Urothelium cell line (cell line): ENCODE data around the gene FANCB.

Experiments used
- DNase-seq: peaks from one replicate; pipeline ENCODE4 v3.0.0; 2011; ENCODE audit warnings: low spot score, mixed read lengths
- FAIRE-seq: peaks from 2 replicates; lab custom pipeline; 2011; peaks lifted over from hg19 to GRCh38; lab: Jason Lieb, UNC

Gene FANCB

DNA sequence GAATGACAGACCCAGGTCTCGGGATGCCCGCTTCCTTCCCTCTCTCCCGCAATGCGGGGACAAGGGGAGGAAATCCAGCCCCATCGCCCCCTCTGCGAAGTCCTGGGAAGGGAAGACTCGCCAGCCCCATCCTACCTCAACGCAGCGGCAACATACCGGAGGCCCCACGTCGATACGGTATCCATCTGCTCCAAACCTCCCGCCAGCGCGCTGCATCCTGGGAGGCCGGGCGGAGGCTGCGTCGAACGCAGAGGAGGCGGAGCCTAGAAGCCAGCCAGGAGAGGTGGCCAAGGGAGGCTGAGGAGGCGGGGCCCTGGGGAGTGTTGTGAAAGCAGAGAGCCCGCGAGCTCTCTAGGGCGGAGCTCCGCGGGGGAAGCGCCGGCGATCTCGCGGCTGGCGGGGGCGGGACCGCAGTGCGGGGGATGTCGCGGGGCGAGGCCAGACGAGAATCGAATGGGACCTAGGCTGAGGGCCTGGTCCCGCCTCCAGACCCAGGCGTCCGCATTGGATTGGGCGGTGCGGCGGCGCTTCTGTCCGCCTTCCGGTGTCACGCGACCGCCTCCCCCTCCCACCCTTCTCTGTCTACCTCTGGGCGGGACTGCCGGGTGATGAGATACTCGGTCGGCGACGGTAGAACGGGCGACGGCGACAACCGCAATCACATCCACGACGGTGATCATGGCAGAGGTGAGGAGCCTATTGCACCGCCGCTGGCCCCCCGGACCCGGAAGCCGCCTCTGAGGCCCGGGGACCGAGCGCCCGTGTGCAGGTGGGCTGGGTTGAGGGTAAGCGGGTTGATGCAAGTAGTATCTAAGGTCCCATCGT lies at the start of gene FANCB, which contains the start of gene MOSPD2:
Gene FANCB, minus strand, starts transcription at position 219 of the 825 bp plus-strand sequence. CDS start 7,559 bp downstream, outside the sequence.
Gene MOSPD2, plus strand, starts transcription at position 571 of the 825 bp plus-strand sequence. Its CDS starts 108 bp downstream, at position 679.
- FAIRE-seq (no peak), DNase-seq (peak; percentile 79)

GRCh38 chrX:14922437-14922836 lies 49.6 kb upstream of the FANCB start:
- DNase-seq (no peak), FAIRE-seq (no peak)

DNA sequence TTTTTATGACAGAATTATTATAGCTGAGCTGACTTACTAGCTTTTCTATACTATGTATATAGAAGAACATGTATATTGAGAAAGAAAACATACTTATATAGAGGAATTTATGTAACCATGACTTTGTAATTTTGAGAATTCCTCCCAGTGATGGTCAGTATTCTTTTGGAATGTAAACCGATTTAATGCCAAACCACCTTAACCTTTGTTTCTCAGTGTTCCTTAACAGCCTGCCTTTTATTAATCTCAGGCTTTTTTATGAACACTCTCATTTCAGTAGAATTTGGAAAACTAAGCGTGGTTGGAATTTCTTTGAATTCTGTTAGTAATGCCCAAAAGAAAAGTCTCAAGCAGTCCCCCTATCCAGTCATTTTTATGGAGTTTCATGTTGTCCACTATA lies 47.3 kb upstream of the FANCB start:
- DNase-seq (no peak), FAIRE-seq (no peak)

DNA sequence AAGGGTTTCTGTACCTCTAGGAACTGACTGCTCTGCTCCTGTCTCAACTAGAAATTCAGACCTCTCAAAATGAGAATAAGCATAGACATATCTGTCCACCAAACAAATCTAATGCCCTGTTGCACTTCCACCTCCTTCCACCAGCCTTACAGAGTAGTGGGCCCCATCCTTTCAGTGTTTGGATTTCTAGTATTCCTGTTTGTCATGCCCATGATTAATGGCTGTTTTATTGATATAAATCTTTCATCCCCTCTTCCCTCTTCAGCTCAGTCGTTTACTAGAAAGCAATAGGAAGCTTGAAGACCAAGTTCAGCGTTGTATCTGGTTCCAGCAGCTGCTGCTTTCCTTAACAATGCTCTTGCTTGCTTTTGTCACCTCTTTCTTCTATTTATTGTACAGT lies 46.5 kb upstream of the FANCB start:
- DNase-seq = no peak
- FAIRE-seq = no peak

DNA sequence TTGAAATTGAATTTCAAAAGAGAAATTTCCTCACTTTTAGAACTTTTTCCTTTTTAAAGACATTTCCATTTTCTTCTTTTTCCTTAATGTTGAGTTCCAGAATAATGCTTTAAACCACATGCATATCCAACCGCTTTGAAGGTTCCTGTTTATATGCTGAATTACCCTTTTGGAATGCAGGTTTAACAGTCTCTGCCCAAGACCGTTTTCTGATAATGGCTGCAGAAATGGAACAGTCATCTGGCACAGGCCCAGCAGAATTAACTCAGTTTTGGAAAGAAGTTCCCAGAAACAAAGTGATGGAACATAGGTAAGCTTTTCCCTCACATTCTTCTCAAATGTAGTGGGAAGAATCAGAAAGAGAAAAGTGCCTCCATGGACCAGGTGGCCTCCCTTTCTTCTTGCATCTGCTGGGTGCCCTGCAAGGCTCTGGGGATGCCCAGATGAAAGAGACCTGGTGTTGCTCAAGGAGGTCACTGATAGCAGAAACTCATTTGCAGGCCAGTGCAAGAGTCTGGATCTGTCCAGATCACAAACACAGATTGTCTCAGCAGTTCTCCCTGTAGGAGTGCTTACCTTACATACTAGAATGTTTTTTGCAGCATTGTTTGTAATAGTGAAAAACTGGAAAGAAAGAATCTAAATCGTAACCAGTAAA lies 43.3 kb upstream of the FANCB start:
- no peak for FAIRE-seq
- peak; percentile 2 for DNase-seq

GRCh38 chrX:14915596-14915995 lies 42.7 kb upstream of the FANCB start:
- peak; percentile 2 for DNase-seq
- no peak for FAIRE-seq

- no peak for DNase-seq
- no peak for FAIRE-seq
Observed at GRCh38 chrX:14913241-14913640, 40.4 kb upstream of the FANCB start.

DNA sequence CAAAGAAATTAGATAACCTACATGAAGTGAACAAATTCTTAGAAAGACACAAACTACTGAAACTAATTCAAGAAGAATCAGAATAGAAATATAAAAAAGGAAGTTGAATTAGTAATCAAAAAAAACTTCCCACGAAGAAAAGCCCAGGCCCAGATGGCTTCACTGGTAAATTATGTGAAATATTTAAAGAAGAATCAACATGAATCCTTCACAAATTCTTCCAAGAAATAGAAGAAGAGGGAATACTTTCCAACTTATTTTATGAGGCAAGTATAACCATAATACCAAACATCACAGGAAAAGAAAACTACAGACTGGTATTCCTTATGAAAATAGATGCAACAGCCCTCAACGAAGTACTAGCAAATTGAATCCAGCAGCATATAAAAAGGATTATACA lies 31.0 kb upstream of the FANCB start:
- FAIRE-seq (no peak), DNase-seq (no peak)

GRCh38 chrX:14902537-14902936 lies 29.7 kb upstream of the FANCB start:
- no peak for FAIRE-seq
- no peak for DNase-seq

- FAIRE-seq (no peak), DNase-seq (peak; percentile 7)
Observed at GRCh38 chrX:14899607-14900006, 26.7 kb upstream of the FANCB start.

DNA sequence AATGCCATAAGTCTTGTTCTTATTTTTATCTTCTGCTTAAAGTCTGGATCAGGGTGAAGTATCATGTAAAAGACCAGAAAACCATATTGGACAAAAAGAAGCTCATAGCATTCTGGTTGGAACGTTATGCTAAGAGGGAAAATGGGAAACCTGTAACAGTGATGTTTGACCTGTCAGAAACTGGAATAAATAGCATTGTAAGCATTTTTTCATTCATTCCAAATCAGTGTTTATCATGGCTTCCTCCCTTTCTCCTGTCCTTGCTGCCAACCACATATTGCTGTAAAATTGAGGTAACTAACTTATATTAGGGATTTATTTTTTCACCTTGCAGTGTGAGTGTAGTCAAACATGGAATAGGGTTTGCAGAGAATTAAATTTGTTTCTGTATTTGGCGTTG lies 24.2 kb upstream of the FANCB start:
- no peak for FAIRE-seq

DNA sequence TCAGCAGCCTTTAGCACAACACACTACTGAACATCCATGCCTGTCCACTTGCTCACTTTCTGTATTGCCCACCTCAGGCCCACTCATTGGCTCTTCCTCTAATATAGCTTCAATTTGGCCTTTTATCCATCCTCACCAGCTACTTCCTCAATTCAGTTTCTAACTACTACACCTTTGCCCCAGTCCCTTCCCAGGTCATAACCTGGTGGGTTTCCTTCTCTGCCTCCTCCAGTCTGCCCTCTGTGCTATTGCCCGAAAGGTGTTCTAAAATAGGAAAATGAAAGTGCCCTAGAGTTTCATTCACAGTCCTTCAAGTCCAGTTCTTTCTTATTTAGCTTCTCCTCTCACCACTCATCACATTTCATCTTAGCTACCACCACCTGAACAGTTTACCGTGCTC lies 23.4 kb upstream of the FANCB start:
- FAIRE-seq (no peak), DNase-seq (no peak)

More for the DNA sequence above, 24.2 kb upstream of the FANCB start:
- no peak for DNase-seq

- DNase-seq (no peak), FAIRE-seq (no peak)
Observed at GRCh38 chrX:14886252-14886651, 13.4 kb upstream of the FANCB start.

- FAIRE-seq (no peak), DNase-seq (no peak)
Observed at GRCh38 chrX:14884714-14885113, 11.8 kb upstream of the FANCB start.

DNA sequence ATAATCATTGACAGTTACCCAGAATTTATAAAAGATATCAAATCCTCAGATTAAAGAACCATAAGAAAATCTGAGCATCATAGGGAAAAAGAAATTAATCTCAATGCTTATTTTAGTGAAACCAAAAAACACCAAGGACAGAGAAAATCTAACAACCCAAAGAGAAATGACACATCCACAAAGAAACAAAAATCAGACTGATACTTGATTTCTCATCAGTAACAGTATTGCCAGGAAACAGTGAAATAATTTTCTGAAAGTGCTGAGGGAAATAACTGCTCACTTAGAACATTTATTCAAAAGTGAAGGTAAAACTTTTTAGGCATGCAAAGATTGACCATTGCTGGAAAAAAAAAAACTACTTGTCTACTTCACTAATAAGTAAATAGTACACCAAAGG lies 11.0 kb upstream of the FANCB start:
- no peak for DNase-seq
- no peak for FAIRE-seq

DNA sequence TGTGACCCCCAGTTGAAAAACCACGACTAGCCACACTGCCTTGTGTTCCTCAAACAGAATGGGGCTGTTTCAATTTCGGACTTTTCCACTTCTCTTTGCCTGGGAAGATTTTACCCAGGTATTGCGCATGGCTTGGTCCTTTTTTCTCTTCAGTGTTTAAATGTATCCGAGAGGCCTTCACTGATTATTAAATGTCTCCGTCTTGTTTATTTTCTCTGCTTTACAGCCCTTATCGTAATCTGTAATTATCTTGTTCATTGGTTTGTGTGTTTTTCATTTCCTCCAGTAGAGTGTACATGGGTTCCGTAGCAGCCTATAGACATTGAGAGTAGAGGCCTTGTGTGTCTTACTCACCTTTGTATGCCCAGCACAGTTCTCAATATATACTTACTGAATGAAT lies 2.8 kb upstream of the FANCB start:
- FAIRE-seq = no peak
- no peak for DNase-seq

DNA sequence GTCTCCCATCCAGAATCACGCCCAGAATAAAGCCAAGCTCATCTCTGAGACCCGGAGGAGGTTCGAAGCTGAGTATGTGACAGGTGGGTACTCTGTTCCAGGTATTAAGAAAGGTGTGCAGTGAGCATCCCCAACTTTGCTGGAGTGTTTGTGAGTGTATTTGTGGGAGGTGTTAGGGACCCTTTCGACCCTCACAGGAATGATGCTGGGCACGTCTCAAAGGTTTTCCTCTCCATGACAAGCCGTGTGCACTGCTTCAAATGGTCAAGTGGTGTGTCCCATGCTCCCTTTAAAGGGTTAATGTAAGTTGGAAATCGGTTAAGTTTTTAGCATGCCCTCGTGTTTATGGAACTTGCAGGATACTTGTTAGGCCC lies 794 bp upstream of the FANCB start:
- FAIRE-seq = no peak

GRCh38 chrX:14872355-14872754 lies 514 bp downstream of the FANCB start:
- FAIRE-seq = no peak
- DNase-seq = no peak

More for the DNA sequence above, 794 bp upstream of the FANCB start:
- DNase-seq = no peak

DNA sequence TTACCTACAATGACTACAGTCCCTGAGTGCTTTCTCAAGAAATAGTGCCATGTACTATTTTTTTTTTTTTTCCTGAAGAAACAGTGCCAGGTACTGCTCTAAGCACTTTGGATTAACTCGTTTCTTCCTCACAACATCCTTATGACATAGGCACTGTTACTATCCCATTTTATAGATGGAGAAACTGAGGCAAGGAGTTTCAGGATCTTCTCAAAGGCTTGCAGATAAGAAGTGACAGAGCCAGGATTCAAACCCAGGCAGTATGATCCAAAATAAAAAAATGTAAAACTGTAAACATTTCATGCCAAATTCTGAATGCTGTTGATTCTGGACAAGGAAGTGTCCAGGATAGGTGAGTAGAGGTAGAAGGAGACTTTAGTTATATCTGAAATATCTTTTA lies 1.1 kb downstream of the FANCB start:
- no peak for FAIRE-seq
- DNase-seq = no peak

DNA sequence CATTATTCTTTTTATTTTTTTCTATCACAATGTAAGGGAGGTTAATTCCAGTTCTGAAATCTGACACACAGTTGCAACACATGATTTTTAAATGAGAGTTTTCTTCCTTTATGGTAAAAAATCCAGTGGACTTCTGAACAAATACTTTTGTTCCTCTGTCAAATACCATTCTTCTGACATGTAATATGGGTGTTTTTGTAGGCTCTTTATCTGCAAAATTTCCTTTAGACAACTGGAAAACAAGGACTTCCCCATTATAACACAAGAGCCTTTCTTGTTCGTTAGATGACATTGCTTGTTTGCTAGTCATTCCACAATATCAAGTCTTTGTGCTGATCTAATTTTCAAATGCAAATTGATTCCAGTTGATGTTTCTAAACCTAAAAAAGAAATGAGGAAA lies 7.7 kb downstream of the FANCB start:
- FAIRE-seq (no peak), DNase-seq (no peak)

- no peak for DNase-seq
- no peak for FAIRE-seq
Observed at GRCh38 chrX:14864631-14865030, 8.2 kb downstream of the FANCB start.

GRCh38 chrX:14851526-14851925 lies 21.3 kb downstream of the FANCB start:
- FAIRE-seq = no peak

More at GRCh38 chrX:14851526-14851925, 21.3 kb downstream of the FANCB start:
- no peak for DNase-seq
